DND-41 (cell line): ENCODE results near the gene GALP.

Source experiments
- ATAC-seq: fragments of 200-7000 bp; cut with Tn5 transposase; 3 replicates; pipeline ENCODE4 v1.9.1; 2021; ENCODE audit warnings: low read depth; ENCODE audit not compliant: insufficient read depth
- DNase-seq: peaks from one replicate; pipeline ENCODE4 v3.0.0-alpha.2; 2020
- H2AFZ ChIP-seq: 2 replicates; pipeline ENCODE4 v1.6.0; 2012; ENCODE audit warnings: low read depth, low read length
- H3K27ac ChIP-seq: 2 replicates; pipeline ENCODE4 v1.5.1; 2012; ENCODE audit warnings: low read length, inconsistent platforms
- H3K27me3 ChIP-seq: fragments of 200-600 bp; sonication (generic); 2 replicates; pipeline ENCODE4 v1.6.0; 2012; ENCODE audit warnings: low read length, mild to moderate bottlenecking, inconsistent platforms; ENCODE audit not compliant: insufficient read depth, poor library complexity
- H3K36me3 ChIP-seq: 2 replicates; pipeline ENCODE4 v1.5.1; 2012; ENCODE audit warnings: low read length, inconsistent platforms; ENCODE audit not compliant: insufficient read depth
- H3K4me1 ChIP-seq: 2 replicates; pipeline ENCODE4 v1.5.1; 2012; ENCODE audit warnings: mild to moderate bottlenecking, low read length; ENCODE audit not compliant: insufficient read depth
- H3K4me2 ChIP-seq: 2 replicates; pipeline ENCODE4 v1.6.0; 2012; ENCODE audit warnings: mild to moderate bottlenecking, moderate library complexity, low read length, inconsistent platforms; ENCODE audit not compliant: insufficient read depth
- H3K4me3 ChIP-seq, 2 experiments: fragments of 200-600 bp in 1 of 2; shearing (Covaris generic) in 1 of 2; 2 replicates each; pipeline ENCODE4 v1.5.1; 2012 to 2016; ENCODE audit warnings: inconsistent platforms in 2 of 2, low read length in 2 of 2, mild to moderate bottlenecking in 2 of 2, low read depth in 1 of 2, moderate library complexity in 1 of 2
- H3K79me2 ChIP-seq: 2 replicates; pipeline ENCODE4 v1.6.0; 2012; ENCODE audit warnings: low read length, inconsistent platforms; ENCODE audit not compliant: insufficient read depth
- H3K9ac ChIP-seq: 2 replicates; pipeline ENCODE4 v1.6.0; 2012; ENCODE audit warnings: low read depth, mild to moderate bottlenecking, inconsistent platforms, low read length, moderate library complexity
- H3K9me3 ChIP-seq: 2 replicates; pipeline ENCODE4 v1.5.1; 2012; ENCODE audit warnings: low read length, moderate library complexity, mild to moderate bottlenecking, inconsistent platforms; ENCODE audit not compliant: insufficient read depth, severe bottlenecking
- H4K20me1 ChIP-seq: 2 replicates; pipeline ENCODE4 v1.6.0; 2012; ENCODE audit warnings: low read length; ENCODE audit not compliant: insufficient read depth
- EZH2 ChIP-seq: IDR thresholded peaks from 3 replicates; pipeline ENCODE4 v1.6.1; 2012; ENCODE audit warnings: borderline replicate concordance, low read depth, mild to moderate bottlenecking, moderate library complexity, low read length, inconsistent platforms; ENCODE audit not compliant: severe bottlenecking
- TF ChIP-seq, protein P1 (sequence below): IDR thresholded peaks from 2 replicates; pipeline ENCODE4 v1.5.1; 2012; ENCODE audit warnings: borderline replicate concordance, low read length, moderate library complexity, mild to moderate bottlenecking; ENCODE audit not compliant: poor library complexity, severe bottlenecking; ENCODE audit errors: extremely low read depth

The GALP gene

DNA sequence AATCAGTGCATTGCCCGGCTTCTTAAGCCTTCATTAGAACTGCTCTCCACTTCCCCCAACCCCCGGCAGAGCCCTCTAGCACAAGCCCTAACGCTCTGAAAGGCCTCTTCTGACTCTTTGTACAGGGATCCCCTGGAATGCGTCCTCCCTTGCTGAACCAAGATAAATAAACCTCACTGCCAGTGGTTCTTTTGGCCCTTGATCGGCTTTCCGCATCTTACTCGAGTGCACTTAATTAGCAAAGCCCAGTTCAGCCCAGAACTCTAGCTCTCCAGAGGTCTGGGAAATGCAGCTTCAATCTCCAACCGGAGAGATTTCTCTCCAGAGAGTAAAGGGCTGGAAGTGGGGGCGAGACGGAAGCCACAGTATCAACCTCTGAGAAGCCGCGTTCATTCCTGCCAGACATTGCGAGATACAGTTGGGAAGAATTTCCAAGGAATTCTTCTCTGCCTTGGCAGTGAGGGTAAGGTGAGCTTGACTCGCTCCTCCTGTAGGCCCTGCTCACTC is 43.4 kb upstream of the GALP start:
- Histone ChIP-seq H2AFZ (no peak overlapping the region), H3K9me3 (no peaks in the 10 kb centered on the region), H3K27ac (no peak overlapping the region), H3K36me3 (no peaks in the 10 kb centered on the region), H4K20me1 (no peaks in the 10 kb centered on the region), H3K4me1 (no peaks in the 10 kb centered on the region), H3K9ac (no peak overlapping the region), H3K4me2 (no peak overlapping the region), H3K79me2 (no peaks in the 10 kb centered on the region), H3K27me3 (no peaks in the 10 kb centered on the region), H3K4me3 (no peak overlapping the region)
- ATAC-seq (no peak), DNase-seq (no peak)
- TF ChIP-seq, protein P1, sequence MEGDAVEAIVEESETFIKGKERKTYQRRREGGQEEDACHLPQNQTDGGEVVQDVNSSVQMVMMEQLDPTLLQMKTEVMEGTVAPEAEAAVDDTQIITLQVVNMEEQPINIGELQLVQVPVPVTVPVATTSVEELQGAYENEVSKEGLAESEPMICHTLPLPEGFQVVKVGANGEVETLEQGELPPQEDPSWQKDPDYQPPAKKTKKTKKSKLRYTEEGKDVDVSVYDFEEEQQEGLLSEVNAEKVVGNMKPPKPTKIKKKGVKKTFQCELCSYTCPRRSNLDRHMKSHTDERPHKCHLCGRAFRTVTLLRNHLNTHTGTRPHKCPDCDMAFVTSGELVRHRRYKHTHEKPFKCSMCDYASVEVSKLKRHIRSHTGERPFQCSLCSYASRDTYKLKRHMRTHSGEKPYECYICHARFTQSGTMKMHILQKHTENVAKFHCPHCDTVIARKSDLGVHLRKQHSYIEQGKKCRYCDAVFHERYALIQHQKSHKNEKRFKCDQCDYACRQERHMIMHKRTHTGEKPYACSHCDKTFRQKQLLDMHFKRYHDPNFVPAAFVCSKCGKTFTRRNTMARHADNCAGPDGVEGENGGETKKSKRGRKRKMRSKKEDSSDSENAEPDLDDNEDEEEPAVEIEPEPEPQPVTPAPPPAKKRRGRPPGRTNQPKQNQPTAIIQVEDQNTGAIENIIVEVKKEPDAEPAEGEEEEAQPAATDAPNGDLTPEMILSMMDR, result no peak
- TF ChIP-seq EZH2, result no peak

DNA sequence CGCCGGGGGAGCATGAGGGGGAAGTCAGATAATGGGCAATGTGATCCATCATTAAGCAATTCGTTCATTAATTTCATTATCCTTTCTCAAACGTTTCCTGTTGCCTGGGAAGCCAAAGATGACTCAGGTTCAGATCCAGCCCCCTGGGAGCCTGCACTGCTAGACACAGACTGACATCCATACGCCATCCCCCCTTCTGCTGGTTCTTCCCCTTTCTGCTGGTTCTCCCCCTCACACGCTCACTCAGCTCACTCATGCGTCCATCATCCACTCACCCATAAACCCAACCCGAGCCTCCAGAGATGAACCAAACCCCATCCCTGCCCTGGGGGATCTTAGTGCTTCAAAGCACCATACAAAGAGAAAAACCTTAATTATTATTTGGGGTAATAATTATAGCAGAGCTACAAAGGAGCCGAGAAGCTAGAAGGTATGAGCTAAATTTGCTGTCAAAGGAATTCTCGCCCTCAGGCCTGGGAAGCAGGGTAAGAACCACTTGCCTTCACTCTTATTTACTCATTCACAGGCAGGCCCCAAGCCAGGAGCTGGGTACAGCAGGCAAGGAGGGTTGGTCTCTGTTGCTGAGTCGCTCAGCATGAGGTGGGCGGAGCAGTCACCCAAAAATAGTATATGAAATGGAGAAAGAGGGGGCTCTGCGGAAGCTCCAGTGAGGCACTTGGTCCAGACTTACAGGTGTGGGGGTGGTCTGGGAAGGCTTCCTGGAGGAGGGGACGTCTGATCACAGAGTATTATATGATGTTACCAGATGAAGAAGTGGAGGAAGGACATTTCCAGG is 41.8 kb upstream of the GALP start:
- Histone ChIP-seq H3K4me3 (no peak overlapping the region), H2AFZ (no peak overlapping the region), H3K9ac (no peak overlapping the region), H3K79me2 (no peaks in the 10 kb centered on the region), H3K9me3 (no peaks in the 10 kb centered on the region), H3K4me1 (no peaks in the 10 kb centered on the region), H3K4me2 (no peak overlapping the region), H3K27ac (no peak overlapping the region), H4K20me1 (no peaks in the 10 kb centered on the region), H3K36me3 (no peaks in the 10 kb centered on the region), H3K27me3 (no peaks in the 10 kb centered on the region)
- ATAC-seq (no peak), DNase-seq (no peak)
- no peak for TF ChIP-seq EZH2
- TF ChIP-seq, protein P1, result no peak

DNA sequence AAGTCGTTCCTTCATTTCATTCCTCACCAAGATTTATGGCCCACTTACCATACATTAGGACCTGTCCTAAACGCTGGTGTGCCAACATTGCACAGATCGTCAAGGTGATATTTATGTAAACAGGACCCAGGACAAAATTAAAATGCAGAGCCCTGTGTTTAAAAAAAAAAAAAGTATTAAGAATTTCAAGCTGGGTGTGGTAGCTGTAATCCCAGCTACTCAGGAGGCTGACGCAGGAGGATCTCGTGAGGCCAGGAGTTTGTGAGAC is 41.2 kb upstream of the GALP start:
- Histone ChIP-seq H3K36me3 (no peaks in the 10 kb centered on the region), H4K20me1 (no peaks in the 10 kb centered on the region), H3K27me3 (no peaks in the 10 kb centered on the region), H3K4me1 (peaks cover 1% of the 10 kb centered on the region), H2AFZ (no peak overlapping the region), H3K4me2 (no peak overlapping the region), H3K4me3 (no peak overlapping the region), H3K27ac (no peak overlapping the region), H3K79me2 (no peaks in the 10 kb centered on the region), H3K9me3 (no peaks in the 10 kb centered on the region), H3K9ac (no peak overlapping the region)
- TF ChIP-seq, protein P1, result no peak
- no peak for TF ChIP-seq EZH2
- DNase-seq, result no peak
- no peak for ATAC-seq
